Measurements from ENCODE around the gene DNAJC12.

The DNAJC12 gene

GRCh38 chr10:67812007-67812406, 26.0 kb downstream of the DNAJC12 start:
- no peaks in the 10 kb centered on the region for H3K36me3 ChIP-seq (ENCODE audit: control insufficient read depth, insufficient read depth, low read length)
- H3K9me3 ChIP-seq (ENCODE audit: control insufficient read depth, insufficient read depth, low read length), result no peaks in the 10 kb centered on the region
- DNase-seq (ENCODE audit: low read depth, low spot score), result no peak
- no CpG with 5 or more reads among the region's 4 CpGs for WGBS (ENCODE audit: insufficient coverage, insufficient read length)
- no peak overlapping the region for H3K4me3 ChIP-seq (ENCODE audit: low read length)
- H3K4me1 ChIP-seq (ENCODE audit: control insufficient read depth, insufficient read depth, low read length), result peaks cover 3% of the 10 kb centered on the region; the same call in 1 of the 2 replicates
- H3K27ac ChIP-seq (ENCODE audit: low read length), result no peak overlapping the region
- H3K27me3 ChIP-seq (ENCODE audit: control insufficient read depth, insufficient read depth, low read length), result no peaks in the 10 kb centered on the region

GRCh38 chr10:67809107-67809506, 28.9 kb downstream of the DNAJC12 start:
- 100% methylated on average over 1 of the region's 2 CpGs for WGBS (ENCODE audit: insufficient coverage, insufficient read length)
- Histone ChIP-seq H3K4me3 (ENCODE audit: low read length) (no peak overlapping the region), H3K27ac (ENCODE audit: low read length) (no peak overlapping the region), H3K9me3 (ENCODE audit: control insufficient read depth, insufficient read depth, low read length) (no peaks in the 10 kb centered on the region), H3K4me1 (ENCODE audit: control insufficient read depth, insufficient read depth, low read length) (peaks cover 3% of the 10 kb centered on the region; the same call in 1 of the 2 replicates), H3K27me3 (ENCODE audit: control insufficient read depth, insufficient read depth, low read length) (no peaks in the 10 kb centered on the region), H3K36me3 (ENCODE audit: control insufficient read depth, insufficient read depth, low read length) (no peaks in the 10 kb centered on the region)
- no peak for DNase-seq (ENCODE audit: low read depth, low spot score)

GRCh38 chr10:67808704-67809103, 29.3 kb downstream of the DNAJC12 start:
- Histone ChIP-seq H3K9me3 (ENCODE audit: control insufficient read depth, insufficient read depth, low read length) (no peaks in the 10 kb centered on the region), H3K27ac (ENCODE audit: low read length) (no peak overlapping the region), H3K4me3 (ENCODE audit: low read length) (no peak overlapping the region), H3K27me3 (ENCODE audit: control insufficient read depth, insufficient read depth, low read length) (no peaks in the 10 kb centered on the region), H3K4me1 (ENCODE audit: control insufficient read depth, insufficient read depth, low read length) (peaks cover 3% of the 10 kb centered on the region; the same call in 1 of the 2 replicates), H3K36me3 (ENCODE audit: control insufficient read depth, insufficient read depth, low read length) (no peaks in the 10 kb centered on the region)
- DNase-seq (ENCODE audit: low read depth, low spot score), result no peak
- no CpG with 5 or more reads among the region's 1 CpG for WGBS (ENCODE audit: insufficient coverage, insufficient read length)

GRCh38 chr10:67807855-67808456, 30.0 kb downstream of the DNAJC12 start:
- Histone ChIP-seq H3K9me3 (ENCODE audit: control insufficient read depth, insufficient read depth, low read length) (no peaks in the 10 kb centered on the region), H3K4me3 (ENCODE audit: low read length) (no peak overlapping the region), H3K27me3 (ENCODE audit: control insufficient read depth, insufficient read depth, low read length) (no peaks in the 10 kb centered on the region), H3K4me1 (ENCODE audit: control insufficient read depth, insufficient read depth, low read length) (peaks cover 3% of the 10 kb centered on the region; the same call in 1 of the 2 replicates), H3K36me3 (ENCODE audit: control insufficient read depth, insufficient read depth, low read length) (no peaks in the 10 kb centered on the region), H3K27ac (ENCODE audit: low read length) (no peak overlapping the region)
- WGBS (ENCODE audit: insufficient coverage, insufficient read length), result no CpG with 5 or more reads among the region's 4 CpGs
- no peak for DNase-seq (ENCODE audit: low read depth, low spot score)

GRCh38 chr10:67804395-67804678, 33.7 kb downstream of the DNAJC12 start:
- H3K9me3 ChIP-seq (ENCODE audit: control insufficient read depth, insufficient read depth, low read length), result no peaks in the 10 kb centered on the region
- H3K4me1 ChIP-seq (ENCODE audit: control insufficient read depth, insufficient read depth, low read length), result peaks cover 3% of the 10 kb centered on the region; the same call in 1 of the 2 replicates
- H3K36me3 ChIP-seq (ENCODE audit: control insufficient read depth, insufficient read depth, low read length), result no peaks in the 10 kb centered on the region
- H3K27me3 ChIP-seq (ENCODE audit: control insufficient read depth, insufficient read depth, low read length), result no peaks in the 10 kb centered on the region
- no peak for DNase-seq (ENCODE audit: low read depth, low spot score)
- H3K4me3 ChIP-seq (ENCODE audit: low read length), result no peak overlapping the region
- no peak overlapping the region for H3K27ac ChIP-seq (ENCODE audit: low read length)

GRCh38 chr10:67803588-67804394, 34.2 kb downstream of the DNAJC12 start:
- Histone ChIP-seq H3K4me1 (ENCODE audit: control insufficient read depth, insufficient read depth, low read length) (peaks cover 3% of the 10 kb centered on the region; the same call in 1 of the 2 replicates), H3K9me3 (ENCODE audit: control insufficient read depth, insufficient read depth, low read length) (no peaks in the 10 kb centered on the region), H3K4me3 (ENCODE audit: low read length) (no peak overlapping the region), H3K27me3 (ENCODE audit: control insufficient read depth, insufficient read depth, low read length) (no peaks in the 10 kb centered on the region), H3K36me3 (ENCODE audit: control insufficient read depth, insufficient read depth, low read length) (no peaks in the 10 kb centered on the region), H3K27ac (ENCODE audit: low read length) (no peak overlapping the region)
- no peak for DNase-seq (ENCODE audit: low read depth, low spot score)
- no CpG with 5 or more reads among the region's 3 CpGs for WGBS (ENCODE audit: insufficient coverage, insufficient read length)

- no peak for DNase-seq (ENCODE audit: low read depth, low spot score)
- Histone ChIP-seq H3K9me3 (ENCODE audit: control insufficient read depth, insufficient read depth, low read length) (no peaks in the 10 kb centered on the region), H3K27me3 (ENCODE audit: control insufficient read depth, insufficient read depth, low read length) (no peaks in the 10 kb centered on the region), H3K27ac (ENCODE audit: low read length) (no peak overlapping the region), H3K4me3 (ENCODE audit: low read length) (no peak overlapping the region), H3K36me3 (ENCODE audit: control insufficient read depth, insufficient read depth, low read length) (no peaks in the 10 kb centered on the region), H3K4me1 (ENCODE audit: control insufficient read depth, insufficient read depth, low read length) (peaks cover 1% of the 10 kb centered on the region; the same call in 1 of the 2 replicates)
- 100% methylated on average over 2 of the region's 10 CpGs for WGBS (ENCODE audit: insufficient coverage, insufficient read length)
These were observed 35.0 kb downstream of the DNAJC12 start for GRCh38 chr10:67802767-67803538.

GRCh38 chr10:67801118-67801517, 36.9 kb downstream of the DNAJC12 start:
- Histone ChIP-seq H3K4me3 (ENCODE audit: low read length) (no peak overlapping the region), H3K27ac (ENCODE audit: low read length) (no peak overlapping the region), H3K36me3 (ENCODE audit: control insufficient read depth, insufficient read depth, low read length) (no peaks in the 10 kb centered on the region), H3K27me3 (ENCODE audit: control insufficient read depth, insufficient read depth, low read length) (no peaks in the 10 kb centered on the region), H3K9me3 (ENCODE audit: control insufficient read depth, insufficient read depth, low read length) (no peaks in the 10 kb centered on the region), H3K4me1 (ENCODE audit: control insufficient read depth, insufficient read depth, low read length) (no peaks in the 10 kb centered on the region)
- no CpG with 5 or more reads among the region's 1 CpG for WGBS (ENCODE audit: insufficient coverage, insufficient read length)
- DNase-seq (ENCODE audit: low read depth, low spot score), result no peak

GRCh38 chr10:67794909-67795460, 43.0 kb downstream of the DNAJC12 start:
- H3K4me3 ChIP-seq (ENCODE audit: low read length), result no peak overlapping the region
- peaks cover 1% of the 10 kb centered on the region; the same call in 1 of the 2 replicates for H3K4me1 ChIP-seq (ENCODE audit: control insufficient read depth, insufficient read depth, low read length)
- no peaks in the 10 kb centered on the region for H3K36me3 ChIP-seq (ENCODE audit: control insufficient read depth, insufficient read depth, low read length)
- no peaks in the 10 kb centered on the region for H3K27me3 ChIP-seq (ENCODE audit: control insufficient read depth, insufficient read depth, low read length)
- no CpG with 5 or more reads among the region's 3 CpGs for WGBS (ENCODE audit: insufficient coverage, insufficient read length)
- H3K27ac ChIP-seq (ENCODE audit: low read length), result no peak overlapping the region
- H3K9me3 ChIP-seq (ENCODE audit: control insufficient read depth, insufficient read depth, low read length), result no peaks in the 10 kb centered on the region
- DNase-seq (ENCODE audit: low read depth, low spot score), result no peak

GRCh38 chr10:67794256-67794655, 43.7 kb downstream of the DNAJC12 start:
- H3K4me3 ChIP-seq (ENCODE audit: low read length), result no peak overlapping the region
- H3K9me3 ChIP-seq (ENCODE audit: control insufficient read depth, insufficient read depth, low read length), result no peaks in the 10 kb centered on the region
- no peaks in the 10 kb centered on the region for H3K36me3 ChIP-seq (ENCODE audit: control insufficient read depth, insufficient read depth, low read length)
- peaks cover 3% of the 10 kb centered on the region; the same call in 1 of the 2 replicates for H3K4me1 ChIP-seq (ENCODE audit: control insufficient read depth, insufficient read depth, low read length)
- no peaks in the 10 kb centered on the region for H3K27me3 ChIP-seq (ENCODE audit: control insufficient read depth, insufficient read depth, low read length)
- WGBS (ENCODE audit: insufficient coverage, insufficient read length), result no CpG with 5 or more reads among the region's 4 CpGs
- DNase-seq (ENCODE audit: low read depth, low spot score), result no peak
- no peak overlapping the region for H3K27ac ChIP-seq (ENCODE audit: low read length)

Data from iPS DF 6.9 (cell line).